Fibroblast of skin of right biceps (primary cell): ENCODE data around the gene PPM1K.
"Not testable (repeated sequence)": the region's sequence is repeated elsewhere in the genome, so short reads cannot be mapped to it uniquely, and the experiment has no call there.

Experiments used
- DNase-seq: peaks from one replicate; pipeline ENCODE4 v3.0.0-alpha.2; 2013

PPM1K gene

DNA sequence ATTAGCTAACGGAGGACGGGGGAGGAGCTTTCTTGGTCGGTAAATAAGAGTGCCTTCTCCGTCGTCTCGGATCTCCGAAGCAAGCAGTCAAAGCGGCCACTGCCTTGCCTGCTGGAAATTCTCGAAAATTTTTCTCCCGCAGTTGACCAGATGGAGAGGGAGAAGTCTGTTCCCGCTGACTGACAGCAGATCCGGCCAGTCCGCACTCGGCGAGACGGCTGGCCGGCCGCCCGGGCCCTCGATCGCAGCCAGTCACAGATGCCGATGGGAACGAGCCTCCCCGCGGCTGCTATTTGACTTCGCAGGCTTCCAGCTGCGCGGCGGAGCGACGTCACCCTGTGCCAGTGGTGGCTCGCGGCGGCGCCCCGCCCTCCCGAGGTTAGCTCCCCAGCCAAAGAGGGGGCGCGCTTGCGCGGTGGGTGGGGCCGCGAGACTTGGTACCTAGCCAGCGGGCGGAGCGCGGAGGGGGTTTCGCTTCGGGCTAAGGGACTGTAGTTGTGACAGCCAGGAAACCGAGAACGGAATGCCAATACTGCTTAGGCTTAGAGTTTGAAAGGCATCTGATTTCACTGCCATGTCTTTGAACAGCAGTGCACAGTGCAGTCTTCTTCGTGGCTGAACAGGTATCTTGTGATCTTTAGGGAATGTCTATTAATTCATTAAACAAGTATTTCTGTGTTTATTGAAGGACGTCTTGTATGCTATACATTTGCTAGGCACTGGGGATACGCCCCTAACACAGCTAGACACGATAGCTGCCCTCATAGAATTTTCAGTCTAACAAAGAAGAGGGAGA, at the start of gene PPM1K:
TSS of gene PPM1K (minus strand) at position 123 of the 796 bp plus-strand sequence. CDS start 5,978 bp downstream, outside the sequence.
- DNase-seq: peak; percentile 99

DNA sequence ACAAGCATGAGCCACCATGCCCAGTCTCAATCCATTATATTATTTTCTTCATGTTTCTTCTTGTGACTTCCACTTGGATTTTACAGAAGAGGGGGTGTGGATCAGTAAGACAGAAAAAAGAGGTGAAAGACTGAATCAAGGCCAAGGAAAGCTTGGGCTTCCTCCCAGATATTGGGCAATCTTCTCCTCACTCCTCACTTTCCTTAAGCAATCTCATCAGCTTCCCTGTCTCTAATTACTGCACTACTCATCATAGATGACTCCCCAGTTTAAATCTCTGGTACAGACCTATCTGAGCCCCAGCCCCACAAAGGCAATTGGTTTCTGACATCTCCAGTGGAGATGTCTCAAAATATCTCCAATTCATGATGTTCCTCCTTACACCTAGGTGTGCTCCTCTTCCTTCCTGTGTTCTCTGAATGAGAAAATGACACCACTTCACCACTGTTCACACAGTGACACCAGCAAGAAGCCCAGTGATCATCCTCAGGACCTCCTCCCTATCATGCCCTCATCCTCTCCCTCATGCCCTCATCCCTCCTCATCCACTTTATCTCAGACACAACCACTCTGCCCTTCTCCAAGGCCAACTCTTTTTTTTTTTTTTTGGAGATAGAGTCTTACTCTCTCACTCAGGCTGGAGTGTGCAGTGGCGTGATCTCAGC, 49.5 kb upstream of the PPM1K start:
- DNase-seq: peak; percentile 3

GRCh38 chr4:88327665-88328064, 43.3 kb upstream of the PPM1K start:
- DNase-seq: no peak

GRCh38 chr4:88320780-88321373, 36.5 kb upstream of the PPM1K start:
- DNase-seq: peak; percentile 1

GRCh38 chr4:88320224-88320779, 35.9 kb upstream of the PPM1K start:
- no peak for DNase-seq

DNA sequence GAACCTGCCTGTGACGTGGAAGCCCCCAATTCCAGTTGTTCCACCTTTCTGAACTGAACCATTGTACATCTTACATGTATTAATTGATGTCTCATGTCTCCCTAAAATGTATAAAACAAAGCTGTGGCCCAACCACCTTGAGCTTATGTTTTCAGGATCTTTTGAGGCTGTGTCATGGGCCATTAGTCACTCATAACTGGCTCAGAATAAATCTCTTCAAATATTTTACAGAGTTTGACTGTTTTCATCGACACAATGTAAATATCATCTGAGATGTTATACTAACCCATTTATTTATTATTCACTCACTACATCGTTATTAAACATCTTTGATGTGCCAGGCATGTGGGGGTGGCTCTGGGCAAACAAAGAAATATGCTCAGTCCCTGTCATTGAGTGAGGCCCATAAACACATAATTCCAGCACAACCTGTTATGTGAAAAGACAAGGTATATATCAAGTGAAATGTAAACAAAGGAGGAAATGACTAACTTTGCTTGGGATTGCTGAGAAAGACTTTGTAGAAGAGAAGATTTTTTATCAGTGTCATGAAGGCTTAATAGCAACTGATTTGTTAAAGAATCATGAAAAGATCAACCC, 34.5 kb upstream of the PPM1K start:
- DNase-seq: no peak

DNA sequence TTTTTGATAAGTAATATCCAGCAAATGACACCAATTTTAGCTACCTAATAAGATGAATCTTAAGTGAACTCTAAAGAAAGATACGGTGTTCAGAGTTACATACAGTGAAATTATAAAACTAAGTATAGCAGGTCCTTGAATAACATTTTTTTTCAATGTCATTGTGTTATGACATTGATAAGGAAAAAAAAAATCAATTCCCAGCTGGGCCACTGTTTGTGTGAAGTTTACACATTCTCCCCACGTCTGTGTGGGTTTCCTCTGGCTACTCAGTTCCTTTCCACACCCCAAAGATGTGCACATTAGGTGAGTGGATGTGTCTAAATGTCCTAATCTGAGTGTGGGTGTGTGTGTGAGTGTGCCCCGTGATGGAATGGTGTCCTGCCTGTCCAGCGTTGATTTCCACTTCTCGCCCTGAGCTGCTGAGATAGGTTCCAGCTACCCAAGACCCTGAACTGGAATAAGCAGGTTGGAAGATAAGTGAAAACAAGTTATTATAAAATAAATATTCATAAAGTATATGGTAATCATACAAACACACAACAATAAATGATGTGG, 31.2 kb upstream of the PPM1K start:
- DNase-seq: no peak

DNA sequence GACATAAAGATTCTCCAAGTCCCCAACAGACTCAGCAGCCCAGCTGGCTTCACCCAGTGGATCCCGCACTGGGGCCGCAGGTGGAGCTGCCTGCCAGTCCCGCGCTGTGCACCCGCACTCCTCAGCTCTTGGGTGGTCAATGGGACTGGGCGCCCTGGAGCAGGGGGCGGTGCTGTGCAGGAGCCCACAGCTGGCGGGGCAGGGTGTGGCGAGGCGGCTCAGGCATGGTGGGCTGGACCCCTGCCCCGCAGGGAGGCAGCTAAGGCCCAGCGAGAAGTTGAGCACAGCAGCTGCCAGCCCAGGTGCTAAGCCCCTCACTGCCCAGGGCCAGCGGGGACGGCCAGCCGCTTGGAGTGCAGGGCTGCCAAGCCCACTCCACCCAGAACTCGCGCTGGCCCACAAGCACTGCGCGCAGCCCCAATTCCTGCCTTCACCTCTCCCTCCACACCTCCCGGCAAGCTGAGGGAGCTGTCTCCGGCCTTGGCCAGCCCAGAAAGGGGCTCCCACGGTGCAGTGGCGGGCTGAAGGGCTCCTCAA, 28.8 kb upstream of the PPM1K start:
- DNase-seq: not testable (repeated sequence)

GRCh38 chr4:88308587-88308986, 24.2 kb upstream of the PPM1K start:
- DNase-seq: no peak

DNA sequence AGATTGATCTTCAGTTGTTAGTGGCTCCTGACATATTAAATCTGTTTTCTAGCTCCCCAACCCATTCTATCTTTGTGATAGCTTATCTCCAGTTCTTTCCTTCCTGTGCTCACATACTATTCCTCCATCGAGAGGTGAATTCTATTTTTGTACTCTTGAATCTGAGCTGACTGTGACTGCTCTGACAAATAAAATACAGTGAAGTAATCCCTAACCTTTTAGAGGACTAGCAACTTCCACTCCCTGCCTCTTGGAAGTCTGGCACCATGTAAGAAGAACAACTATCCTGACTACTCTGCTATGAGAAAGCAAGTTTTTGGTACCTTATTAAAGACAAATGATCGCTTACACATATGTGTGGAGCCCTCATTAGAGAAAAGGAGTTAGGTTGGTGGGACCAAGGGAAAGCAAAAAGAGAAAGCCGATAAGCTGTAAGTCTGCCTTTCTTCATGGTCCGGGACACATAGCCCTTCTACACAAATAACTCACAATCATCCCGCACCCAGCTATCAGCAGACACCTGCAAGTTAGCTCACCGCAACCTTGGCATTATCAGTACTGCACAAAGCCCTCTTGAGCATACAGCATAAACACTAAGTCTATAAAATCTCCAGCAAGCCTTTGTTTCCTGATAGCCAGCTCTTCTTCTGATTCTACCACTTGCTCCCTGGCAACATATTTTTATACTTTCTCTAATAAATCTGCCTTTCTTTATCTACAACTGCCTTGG, 13.5 kb upstream of the PPM1K start:
- DNase-seq: no peak

GRCh38 chr4:88297212-88297516, 12.8 kb upstream of the PPM1K start:
- DNase-seq: no peak

DNA sequence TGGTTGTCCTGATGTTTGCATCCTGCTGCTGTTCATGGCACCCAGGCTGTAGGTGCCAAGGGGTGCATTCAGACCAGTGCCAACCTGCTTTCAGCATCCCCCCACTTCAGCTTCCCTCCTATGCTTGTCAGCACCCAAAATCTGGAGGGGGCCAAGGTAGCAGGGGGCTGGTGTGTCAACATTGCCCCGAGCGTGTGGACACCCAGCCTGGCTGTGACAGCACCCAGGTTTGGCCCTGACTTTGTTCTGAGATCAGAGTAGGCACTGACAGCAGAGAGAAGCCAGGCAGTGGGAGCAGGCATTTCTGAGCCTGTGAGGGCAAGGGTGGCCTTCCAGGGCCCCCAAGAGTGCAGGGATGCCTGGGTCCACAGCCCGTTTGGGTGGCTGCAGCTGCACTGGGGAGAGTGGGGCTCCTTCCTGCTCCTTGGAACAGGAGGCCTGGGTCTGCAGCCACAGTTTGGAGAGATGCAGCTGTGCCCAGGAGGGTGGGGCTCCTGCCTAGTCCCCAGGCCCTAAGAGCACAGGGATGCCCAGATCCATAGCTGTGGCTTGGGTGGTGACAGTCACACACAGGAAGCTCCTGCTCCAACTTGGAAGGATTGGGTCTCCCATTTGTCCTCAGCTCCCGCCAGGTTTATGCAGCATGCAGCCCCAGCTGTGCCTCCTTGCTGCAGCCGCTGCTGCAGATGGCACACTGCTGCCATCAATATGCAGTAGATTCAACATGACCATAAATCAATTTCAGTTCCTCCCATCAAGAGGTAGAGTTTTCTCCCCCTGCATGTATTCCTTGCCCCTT, 12.3 kb upstream of the PPM1K start:
- DNase-seq: no peak

- no peak for DNase-seq
These were observed 11.3 kb upstream of the PPM1K start for GRCh38 chr4:88295656-88296055.

- no peak for DNase-seq
These were observed 6.6 kb upstream of the PPM1K start for GRCh38 chr4:88291003-88291402.

DNA sequence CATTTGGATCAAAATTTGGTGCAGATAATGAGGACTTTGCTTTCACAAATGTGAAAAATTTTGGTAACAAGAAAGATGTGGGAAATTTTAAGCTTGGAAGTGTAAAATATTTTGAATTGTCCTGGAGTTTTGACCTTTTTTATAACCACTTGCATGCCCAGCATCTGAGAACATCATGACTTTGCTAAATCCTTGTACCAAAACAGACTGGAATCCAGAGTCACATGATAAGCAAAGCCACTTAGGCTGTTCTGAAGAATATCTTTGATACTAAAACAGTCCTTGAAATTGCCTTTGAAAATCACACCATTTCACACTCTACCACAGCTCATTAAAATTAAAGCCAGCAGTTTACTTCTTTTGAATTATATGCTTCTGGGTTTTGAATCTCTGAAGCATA, 2.5 kb upstream of the PPM1K start:
- DNase-seq: no peak

GRCh38 chr4:88285235-88285653, 883 bp upstream of the PPM1K start:
- no peak for DNase-seq

DNA sequence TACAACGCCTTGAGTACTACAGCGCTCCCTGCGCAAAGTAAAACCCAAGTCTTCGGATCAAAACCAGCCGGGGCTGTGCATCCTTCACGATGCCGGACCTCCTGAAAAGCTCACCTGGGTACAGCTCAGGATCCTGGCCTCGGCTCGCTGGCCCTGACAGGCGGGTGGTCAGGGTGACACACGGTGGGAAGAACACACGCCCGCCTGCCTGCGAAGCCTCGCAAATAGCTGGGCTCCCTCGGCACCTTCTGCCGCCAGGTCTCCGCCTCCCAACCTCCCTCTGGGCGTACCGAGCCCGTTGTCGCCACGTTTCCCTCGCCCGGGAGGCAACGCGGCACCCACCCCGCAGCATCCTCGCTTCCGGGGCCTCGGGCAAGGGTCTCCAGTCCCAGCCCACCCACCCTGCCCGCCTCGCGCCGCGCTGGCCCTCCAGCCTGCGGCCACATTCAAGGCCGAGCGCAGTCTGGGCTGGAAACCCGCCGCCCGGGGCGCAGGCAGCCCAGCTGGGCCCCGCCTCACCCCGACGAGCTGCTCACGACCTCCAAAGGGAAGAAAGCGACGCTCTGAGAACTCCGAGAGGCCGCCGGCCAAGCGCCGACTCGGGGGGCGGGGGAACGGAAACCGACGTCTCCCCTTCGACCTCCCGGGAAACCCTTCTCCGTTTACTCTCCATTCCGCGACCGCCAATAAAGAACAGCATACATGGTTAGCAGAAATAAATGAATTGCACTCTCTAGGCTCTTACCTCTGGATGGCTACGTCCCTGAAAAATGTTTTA, 511 bp downstream of the PPM1K start:
- peak; percentile 59 for DNase-seq

GRCh38 chr4:88280228-88280795, 4.0 kb downstream of the PPM1K start:
- DNase-seq: no peak

- DNase-seq: no peak
These were observed 6.6 kb downstream of the PPM1K start for GRCh38 chr4:88277711-88278225.
